HCT116 (cell line): Measurements from ENCODE around the gene MUC3A.

Source experiments
- CTCF ChIP-seq, 3 experiments: fragments of 200-600 bp in 1 of 3; sonication (generic) in 1 of 3; IDR thresholded peaks in 2 of 3; conservative IDR thresholded peaks in 1 of 3; 2 replicates each; pipeline ENCODE4 v1.5.1; 2012 to 2017; ENCODE audit warnings: low read depth in 2 of 3, low read length in 2 of 3, antibody characterized with exemption in 1 of 3, borderline replicate concordance in 1 of 3, control low read depth in 1 of 3, mild to moderate bottlenecking in 1 of 3, mixed read lengths in 1 of 3, mixed run types in 1 of 3, moderate library complexity in 1 of 3; ENCODE audit not compliant: insufficient read depth in 1 of 3
- EZH2 ChIP-seq: fragments of 200-600 bp; sonication (generic); IDR thresholded peaks from 2 replicates; pipeline ENCODE4 v1.6.1; 2017; ENCODE audit warnings: antibody characterized with exemption, mixed run types
- POLR2A ChIP-seq: IDR thresholded peaks from 2 replicates; pipeline ENCODE4 v1.7.0; 2011; ENCODE audit warnings: borderline replicate concordance; ENCODE audit not compliant: insufficient read depth, insufficient read length; ENCODE audit errors: extremely low read depth
- YY1 ChIP-seq: IDR thresholded peaks from 2 replicates; pipeline ENCODE4 v1.6.1; 2011; ENCODE audit warnings: low read length, low read depth, moderate library complexity, mild to moderate bottlenecking; ENCODE audit not compliant: insufficient replicate concordance; ENCODE audit errors: extremely low read depth
- ZNF274 ChIP-seq: fragments of 200-500 bp; sonication (Bioruptor generic); IDR thresholded peaks from 2 replicates; pipeline ENCODE4 v1.6.1; 2014; ENCODE audit warnings: mild to moderate bottlenecking, low read depth, low read length, inconsistent platforms
- TF ChIP-seq, protein P1 (sequence below): IDR thresholded peaks from 2 replicates; pipeline ENCODE4 v1.6.1; 2012

DNA sequence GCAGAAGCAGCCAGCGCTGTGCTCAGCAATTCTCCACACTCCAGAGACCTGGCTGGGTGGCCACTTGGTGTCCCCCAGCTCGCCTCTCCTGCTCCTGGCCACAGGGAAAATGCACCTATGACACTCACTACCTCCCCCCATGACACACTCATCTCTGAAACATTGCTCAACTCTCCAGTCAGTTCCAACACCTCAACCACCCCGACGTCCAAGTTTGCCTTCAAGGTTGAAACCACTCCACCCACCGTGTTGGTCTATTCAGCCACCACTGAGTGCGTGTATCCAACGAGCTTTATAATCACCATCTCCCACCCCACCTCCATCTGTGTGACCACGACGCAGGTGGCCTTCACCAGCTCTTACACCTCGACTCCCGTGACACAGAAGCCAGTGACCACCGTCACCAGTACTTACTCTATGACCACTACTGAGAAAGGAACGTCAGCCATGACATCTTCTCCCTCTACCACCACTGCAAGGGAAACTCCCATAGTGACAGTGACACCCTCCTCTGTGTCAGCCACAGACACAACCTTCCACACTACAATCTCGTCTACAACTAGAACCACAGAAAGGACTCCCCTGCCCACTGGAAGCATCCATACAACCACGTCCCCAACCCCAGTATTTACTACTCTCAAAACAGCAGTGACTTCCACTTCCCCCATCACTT, 2.7 kb downstream of the MUC3A start:
- TF ChIP-seq YY1 (no peak), EZH2 (no peak), CTCF (IDR thresholded peaks at IDR 0.05 in 2 of 3, conservative IDR thresholded peaks at IDR 0.05 in 1 of 3; ENCODE audit: borderline replicate concordance in 1 of 3, insufficient read depth in 1 of 3, low read depth in 2 of 3, low read length in 2 of 3) (no peak), ZNF274 (no peak), POLR2A (no peak)
- TF ChIP-seq, protein P1, sequence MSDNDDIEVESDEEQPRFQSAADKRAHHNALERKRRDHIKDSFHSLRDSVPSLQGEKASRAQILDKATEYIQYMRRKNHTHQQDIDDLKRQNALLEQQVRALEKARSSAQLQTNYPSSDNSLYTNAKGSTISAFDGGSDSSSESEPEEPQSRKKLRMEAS, result no peak
